Measurements from ENCODE around the gene TMEM266.

The TMEM266 gene

DNA sequence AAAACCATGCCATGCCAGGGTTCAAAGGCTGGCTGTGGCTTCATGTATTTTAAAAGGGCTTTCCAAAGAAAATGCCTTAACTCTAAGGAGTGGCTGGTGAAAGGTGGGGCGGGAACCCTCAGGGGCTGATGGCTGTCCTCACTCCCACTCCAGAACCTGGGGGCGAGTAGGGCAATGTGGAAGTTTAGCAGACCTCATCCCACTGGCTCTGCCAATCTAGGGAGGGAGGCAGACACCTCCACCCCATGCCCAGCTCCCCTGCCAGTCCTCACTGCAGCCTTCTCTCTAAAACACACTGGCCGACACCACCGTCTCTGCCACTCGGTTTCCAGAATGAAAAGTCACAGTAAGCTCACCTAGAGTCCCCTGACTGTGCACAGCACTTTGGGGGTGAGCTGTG, 99.5 kb downstream of the TMEM266 start:
- FAIRE-seq (no peak), DNase-seq (ENCODE audit: extremely low spot score, insufficient read length, low read depth) (no peak)

DNA sequence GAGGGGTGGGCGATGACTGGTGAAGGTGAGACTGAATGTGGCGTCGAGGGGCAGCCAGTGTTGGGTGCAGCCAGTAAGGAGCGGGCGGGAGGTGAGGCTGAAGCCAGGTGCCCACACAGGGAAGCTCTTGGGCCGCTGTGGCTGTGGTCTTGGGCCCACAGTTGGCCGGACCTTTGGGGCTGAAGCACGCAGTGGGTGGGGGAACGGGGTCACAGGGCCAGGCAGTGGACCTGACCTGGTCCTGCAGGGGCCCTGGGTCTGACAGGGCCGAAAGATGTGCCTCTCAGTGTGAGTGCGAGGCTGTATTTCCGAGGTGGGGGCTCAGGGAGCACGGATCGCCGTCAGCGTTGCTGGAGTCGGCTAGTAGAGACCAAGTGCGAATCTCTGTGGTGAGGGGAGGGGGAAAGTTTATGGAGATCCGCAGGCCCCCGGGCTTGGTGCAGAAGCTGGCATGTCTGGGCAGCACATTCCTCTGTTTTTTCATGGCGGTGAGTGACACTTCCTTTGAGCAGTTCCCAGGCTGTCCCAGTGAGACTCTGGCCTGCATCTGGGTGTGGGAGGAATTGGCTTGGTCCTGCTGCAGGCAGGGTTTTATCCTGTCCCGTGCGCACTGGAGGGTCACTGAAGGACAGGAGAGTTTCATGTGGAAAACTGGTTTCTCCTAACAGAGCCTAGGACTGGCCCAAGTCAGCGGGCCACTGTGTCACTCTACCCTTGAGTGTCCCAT, 100.8 kb downstream of the TMEM266 start:
- FAIRE-seq (no peak), DNase-seq (ENCODE audit: extremely low spot score, insufficient read length, low read depth) (no peak)

- DNase-seq (ENCODE audit: extremely low spot score, insufficient read length, low read depth): no peak
- no peak for FAIRE-seq
Observed at GRCh38 chr15:76161153-76162035, 101.6 kb downstream of the TMEM266 start.

- FAIRE-seq (no peak), DNase-seq (ENCODE audit: extremely low spot score, insufficient read length, low read depth) (no peak)
Observed at GRCh38 chr15:76162036-76162398, 102.2 kb downstream of the TMEM266 start.

DNA sequence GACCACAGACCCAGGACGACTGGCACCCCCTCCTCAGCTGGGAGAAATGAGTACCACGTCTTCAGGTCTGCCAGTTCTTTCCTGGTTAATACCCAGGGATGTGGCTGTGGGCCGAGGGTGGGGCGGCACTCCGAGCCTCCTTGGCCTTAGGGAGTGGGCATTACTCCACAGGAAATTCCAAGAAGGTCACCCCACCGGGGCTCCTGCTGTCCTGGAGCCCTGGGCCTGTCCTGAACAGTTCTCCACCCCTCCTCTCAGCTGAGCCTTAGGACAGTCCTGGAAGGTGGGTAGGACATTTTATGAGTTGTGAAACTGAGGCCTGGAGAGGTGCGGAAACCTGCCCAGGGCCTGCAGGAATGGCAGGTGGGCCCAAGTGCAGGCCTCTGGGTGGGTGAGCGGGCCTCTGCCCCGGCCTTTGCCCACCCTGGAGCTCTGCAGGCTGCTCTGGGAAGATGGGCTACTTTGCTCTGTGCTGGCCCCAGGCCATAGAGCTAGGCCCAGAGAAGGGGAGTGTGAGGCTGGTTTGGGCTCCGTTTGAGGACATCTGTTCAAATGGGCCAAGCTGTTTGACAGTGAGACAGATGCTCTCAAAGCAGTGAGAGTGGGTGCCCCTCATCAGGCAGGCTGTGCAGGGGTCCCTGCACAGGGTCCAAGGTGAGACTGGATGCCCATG, 103.1 kb downstream of the TMEM266 start:
- DNase-seq (ENCODE audit: extremely low spot score, insufficient read length, low read depth) (no peak), FAIRE-seq (no peak)

- no peak for FAIRE-seq
- no peak for DNase-seq (ENCODE audit: extremely low spot score, insufficient read length, low read depth)
Observed at GRCh38 chr15:76163457-76164295, 103.9 kb downstream of the TMEM266 start.

GRCh38 chr15:76164602-76165001, 104.8 kb downstream of the TMEM266 start:
- no peak for DNase-seq (ENCODE audit: extremely low spot score, insufficient read length, low read depth)
- no peak for FAIRE-seq

DNA sequence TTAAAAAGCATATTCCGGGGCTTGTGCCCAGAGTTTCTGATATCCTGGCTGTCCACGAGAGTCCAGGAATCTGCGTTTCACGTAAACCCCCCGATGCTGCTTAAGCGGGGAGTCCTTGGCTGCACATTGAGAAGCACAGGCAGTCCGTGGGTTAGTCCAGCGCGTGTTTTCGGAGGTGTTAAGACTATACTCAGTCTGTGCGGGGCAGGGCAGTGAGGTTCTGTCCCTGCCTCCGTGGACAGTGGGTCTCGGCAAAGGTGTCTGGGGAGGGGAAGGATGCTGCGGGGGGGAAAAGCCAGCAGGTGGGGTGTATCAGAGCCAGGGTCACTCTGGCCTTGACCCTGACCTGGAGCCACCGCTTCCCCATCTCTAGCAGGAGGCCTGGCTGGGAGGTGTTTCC, 106.2 kb downstream of the TMEM266 start:
- FAIRE-seq (no peak), DNase-seq (ENCODE audit: extremely low spot score, insufficient read length, low read depth) (no peak)

GRCh38 chr15:76168237-76168984, 108.6 kb downstream of the TMEM266 start:
- DNase-seq (ENCODE audit: extremely low spot score, insufficient read length, low read depth) (no peak), FAIRE-seq (no peak)

DNA sequence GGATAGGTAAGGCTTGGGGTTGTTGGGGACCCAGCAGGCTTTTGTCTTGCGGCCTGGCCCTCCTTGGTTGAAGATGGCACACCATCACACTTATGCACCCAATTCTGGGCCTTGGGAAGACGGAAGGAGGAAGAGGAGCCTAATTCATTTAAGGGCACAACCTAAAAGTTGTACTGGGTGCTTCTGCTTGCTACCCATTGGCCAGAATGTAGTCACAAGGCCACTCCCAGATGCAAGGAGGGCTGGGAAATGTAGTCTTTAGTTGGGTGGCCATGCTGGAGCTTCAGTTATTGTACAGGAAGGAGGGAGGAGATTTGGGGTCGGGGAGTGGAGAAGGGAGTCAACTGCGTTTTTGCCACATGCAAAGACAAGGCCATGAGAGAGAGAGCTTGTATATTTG, 109.2 kb downstream of the TMEM266 start:
- peak; percentile 71 for FAIRE-seq
- DNase-seq (ENCODE audit: extremely low spot score, insufficient read length, low read depth): no peak

DNA sequence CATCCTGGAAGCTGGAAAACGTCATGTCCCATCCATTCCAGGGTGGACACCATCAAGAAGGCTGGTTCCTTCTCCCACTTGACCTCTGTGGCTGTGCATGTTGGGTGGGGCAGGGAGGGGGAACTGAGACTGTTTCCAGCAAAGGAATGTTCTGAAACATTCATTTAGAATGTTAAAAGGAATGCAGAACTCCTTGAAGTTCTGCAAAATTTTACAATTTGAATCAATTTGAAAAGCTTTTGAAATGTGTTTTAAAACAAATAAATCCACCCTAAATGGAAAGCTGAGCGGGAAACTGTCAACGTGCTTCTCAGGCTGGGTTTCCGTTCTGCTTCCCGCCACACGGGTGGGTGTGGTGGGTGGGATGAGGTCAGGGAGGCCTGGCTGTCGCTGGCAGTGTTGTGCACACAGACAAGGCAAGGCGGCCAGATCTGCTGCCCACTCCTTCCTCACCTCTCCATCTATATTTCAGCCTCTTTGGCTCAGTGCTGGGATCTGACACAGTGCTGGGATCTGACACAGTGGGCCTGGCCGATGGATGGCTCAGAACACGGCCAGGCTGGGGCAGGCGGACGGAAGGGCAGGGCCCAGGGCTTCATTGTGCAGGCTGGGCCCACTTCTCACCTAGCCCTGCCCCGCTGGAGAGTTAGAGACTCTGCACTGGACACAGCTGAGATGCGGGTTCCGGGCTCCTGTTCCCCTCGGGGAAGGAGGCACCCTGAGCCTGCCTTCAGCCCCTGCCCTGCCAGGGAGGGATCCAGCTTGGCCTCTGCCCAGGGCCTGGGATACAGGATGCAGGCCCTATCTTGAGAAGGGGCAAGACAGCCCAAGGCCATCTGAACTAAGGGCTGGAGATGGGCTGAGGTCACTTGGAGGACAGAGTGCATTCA, 110.4 kb downstream of the TMEM266 start:
- no peak for FAIRE-seq
- DNase-seq (ENCODE audit: extremely low spot score, insufficient read length, low read depth): no peak

DNA sequence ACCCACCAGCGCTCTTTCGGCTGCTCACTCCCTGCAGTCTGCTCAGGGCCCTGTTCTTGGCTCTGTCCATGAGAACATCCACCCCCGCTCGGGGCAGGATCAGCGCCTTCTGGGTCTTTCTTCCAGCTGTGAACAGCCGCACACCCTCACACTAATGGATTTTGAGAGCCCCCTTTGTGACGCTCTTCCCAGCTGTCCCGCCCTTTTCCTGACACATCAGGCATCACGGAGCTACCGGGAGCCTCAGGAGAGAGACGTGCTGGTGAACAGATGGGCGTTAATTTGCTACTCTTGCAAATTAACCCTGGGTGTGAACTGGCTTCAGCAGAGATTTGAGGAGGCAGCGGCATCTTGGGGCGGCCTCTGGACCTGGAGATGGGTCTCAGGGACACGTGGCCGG, 113.0 kb downstream of the TMEM266 start:
- FAIRE-seq: no peak

GRCh38 chr15:76173317-76173834, 113.6 kb downstream of the TMEM266 start:
- DNase-seq (ENCODE audit: extremely low spot score, insufficient read length, low read depth): no peak
- FAIRE-seq: no peak

More for the DNA sequence above, 113.0 kb downstream of the TMEM266 start:
- DNase-seq (ENCODE audit: extremely low spot score, insufficient read length, low read depth): no peak

- no peak for FAIRE-seq
- no peak for DNase-seq (ENCODE audit: extremely low spot score, insufficient read length, low read depth)
Observed at GRCh38 chr15:76174654-76175053, 114.9 kb downstream of the TMEM266 start.

GRCh38 chr15:76175442-76175841, 115.7 kb downstream of the TMEM266 start:
- FAIRE-seq: no peak
- no peak for DNase-seq (ENCODE audit: extremely low spot score, insufficient read length, low read depth)

GRCh38 chr15:76176059-76176458, 116.3 kb downstream of the TMEM266 start:
- no peak for FAIRE-seq

DNA sequence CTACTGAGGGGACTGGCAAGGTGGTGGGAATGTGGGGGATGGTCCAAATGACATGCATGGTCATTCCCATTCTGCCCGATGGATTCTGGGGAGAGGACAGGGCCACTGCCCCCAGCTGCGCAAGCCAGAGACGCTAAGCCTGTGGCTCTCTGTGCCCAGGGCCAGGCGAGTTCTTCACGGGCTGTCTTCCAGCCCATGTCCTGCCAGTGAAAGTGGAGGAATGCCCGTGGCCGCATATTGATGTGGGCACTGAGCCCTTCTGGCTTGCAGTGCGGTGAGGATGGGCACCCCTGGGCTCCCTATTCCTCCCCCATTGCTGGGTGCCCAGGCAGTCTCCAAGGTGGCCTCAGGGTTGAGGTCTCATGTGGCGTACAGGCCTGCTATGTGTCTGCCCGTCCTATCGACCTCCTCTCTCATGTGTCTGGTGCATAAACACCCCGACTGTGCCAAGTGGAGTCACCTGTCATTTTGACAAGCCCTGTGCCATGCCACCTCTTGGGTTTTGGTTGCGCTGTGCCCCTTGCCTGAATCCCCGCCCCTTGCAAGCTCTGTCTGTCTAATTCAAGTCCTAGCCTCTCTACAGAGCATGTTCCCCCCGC, 116.8 kb downstream of the TMEM266 start:
- DNase-seq (ENCODE audit: extremely low spot score, insufficient read length, low read depth) (no peak), FAIRE-seq (no peak)

More at GRCh38 chr15:76176059-76176458, 116.3 kb downstream of the TMEM266 start:
- DNase-seq (ENCODE audit: extremely low spot score, insufficient read length, low read depth): no peak
